Upper lobe of left lung (tissue), 4 donors: ENCODE data around the gene GMPPA.

Experiments used
- POLR2A ChIP-seq, 4 donors: fragments of 450-650 bp; IDR thresholded peaks; one replicate each; pipeline ENCODE4 v1.5.1; 2016 to 2017; ENCODE audit warnings: antibody characterized with exemption in 4 of 4, mild to moderate bottlenecking in 2 of 4
- TF ChIP-seq, protein P1 (sequence below), 6 experiments: fragments of 450-650 bp in 4 of 6; fragments of 200-600 bp in 2 of 6; sonication (generic) in 2 of 6; IDR thresholded peaks; one replicate each; pipeline ENCODE4 v1.5.1; 2016 to 2019; ENCODE audit warnings: antibody characterized with exemption in 6 of 6

GRCh38 chr2:219477179-219477578 lies 21.5 kb upstream of the GMPPA start:
- TF ChIP-seq, protein P1, sequence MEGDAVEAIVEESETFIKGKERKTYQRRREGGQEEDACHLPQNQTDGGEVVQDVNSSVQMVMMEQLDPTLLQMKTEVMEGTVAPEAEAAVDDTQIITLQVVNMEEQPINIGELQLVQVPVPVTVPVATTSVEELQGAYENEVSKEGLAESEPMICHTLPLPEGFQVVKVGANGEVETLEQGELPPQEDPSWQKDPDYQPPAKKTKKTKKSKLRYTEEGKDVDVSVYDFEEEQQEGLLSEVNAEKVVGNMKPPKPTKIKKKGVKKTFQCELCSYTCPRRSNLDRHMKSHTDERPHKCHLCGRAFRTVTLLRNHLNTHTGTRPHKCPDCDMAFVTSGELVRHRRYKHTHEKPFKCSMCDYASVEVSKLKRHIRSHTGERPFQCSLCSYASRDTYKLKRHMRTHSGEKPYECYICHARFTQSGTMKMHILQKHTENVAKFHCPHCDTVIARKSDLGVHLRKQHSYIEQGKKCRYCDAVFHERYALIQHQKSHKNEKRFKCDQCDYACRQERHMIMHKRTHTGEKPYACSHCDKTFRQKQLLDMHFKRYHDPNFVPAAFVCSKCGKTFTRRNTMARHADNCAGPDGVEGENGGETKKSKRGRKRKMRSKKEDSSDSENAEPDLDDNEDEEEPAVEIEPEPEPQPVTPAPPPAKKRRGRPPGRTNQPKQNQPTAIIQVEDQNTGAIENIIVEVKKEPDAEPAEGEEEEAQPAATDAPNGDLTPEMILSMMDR (IDR thresholded peaks at IDR 0.05): no peak
- no peak for TF ChIP-seq POLR2A (IDR thresholded peaks at IDR 0.05)
